ENCODE data around the gene MTERF4. TPM values are rescaled to one million over a fixed set of nuclear protein-coding genes. Genes with fewer than 3 reads are reported as not detected.

MTERF4 gene
- total RNA-seq, 4 donors from 2014 or later: 28.9 to 60.5 (median 38.9) TPM

GRCh38 chr2:241068136-241068941 lies 33.7 kb downstream of the MTERF4 start:
- DNase-seq (ENCODE audit: low spot score in 2 of 2): no peak
- Histone ChIP-seq H3K4me1 (peaks cover 0 to 12% (median 0%) of the 10 kb centered on the region in 4 donors), H3K9me3 (no peaks in the 10 kb centered on the region), H3K36me3 (peaks cover 0 to 88% (median 0%) of the 10 kb centered on the region in 3 donors), H3K27me3 (no peaks in the 10 kb centered on the region), H3K27ac (no peak overlapping the region), H3K4me3 (no peak overlapping the region)
- no peak for TF ChIP-seq EP300 (IDR thresholded peaks at IDR 0.05)
- no peak for TF ChIP-seq POLR2A (IDR thresholded peaks at IDR 0.05)
- TF ChIP-seq CTCF (IDR thresholded peaks at IDR 0.05): no peak
- WGBS, 2 donors: 84 to 88% methylated on average over 20 to 25 of the region's 25 CpGs

GRCh38 chr2:241067501-241068135 lies 34.5 kb downstream of the MTERF4 start:
- no peak overlapping the region for H3K27ac ChIP-seq
- TF ChIP-seq EP300 (IDR thresholded peaks at IDR 0.05) (no peak), POLR2A (IDR thresholded peaks at IDR 0.05) (no peak), CTCF (IDR thresholded peaks at IDR 0.05) (no peak)
- WGBS, 2 donors: 92 to 94% methylated on average over 16 to 21 of the region's 21 CpGs
- peaks cover 0 to 81% (median 0%) of the 10 kb centered on the region in 3 donors for H3K36me3 ChIP-seq
- DNase-seq (ENCODE audit: low spot score in 2 of 2): no peak
- peaks cover 0 to 19% (median 0%) of the 10 kb centered on the region in 4 donors for H3K4me1 ChIP-seq
- H3K4me3 ChIP-seq: no peak overlapping the region
- no peaks in the 10 kb centered on the region for H3K27me3 ChIP-seq
- H3K9me3 ChIP-seq: no peaks in the 10 kb centered on the region

- peak in 1 of 2 donors; percentile 10 for DNase-seq (ENCODE audit: low spot score in 2 of 2)
- H3K36me3 ChIP-seq: peaks cover 0 to 74% (median 0%) of the 10 kb centered on the region in 3 donors
- H3K27ac ChIP-seq: no peak overlapping the region
- peaks cover 0 to 23% (median 0%) of the 10 kb centered on the region in 4 donors for H3K4me1 ChIP-seq
- WGBS, 2 donors: 53 to 64% methylated on average over 11 to 15 of the region's 15 CpGs
- no peaks in the 10 kb centered on the region for H3K9me3 ChIP-seq
- H3K4me3 ChIP-seq: no peak overlapping the region
- TF ChIP-seq CTCF (IDR thresholded peaks at IDR 0.05): no peak
- no peak for TF ChIP-seq POLR2A (IDR thresholded peaks at IDR 0.05)
- no peak for TF ChIP-seq EP300 (IDR thresholded peaks at IDR 0.05)
- no peaks in the 10 kb centered on the region for H3K27me3 ChIP-seq
These were observed 35.2 kb downstream of the MTERF4 start for GRCh38 chr2:241066893-241067341.

GRCh38 chr2:241066171-241066892 lies 35.8 kb downstream of the MTERF4 start:
- Histone ChIP-seq H3K27me3 (no peaks in the 10 kb centered on the region), H3K4me3 (no peak overlapping the region), H3K36me3 (peaks cover 0 to 68% (median 0%) of the 10 kb centered on the region in 3 donors), H3K27ac (no peak overlapping the region), H3K9me3 (no peaks in the 10 kb centered on the region), H3K4me1 (peaks cover 0 to 23% (median 0%) of the 10 kb centered on the region in 4 donors)
- 88% methylated on average over 21 of the region's 21 CpGs for WGBS, 2 donors
- TF ChIP-seq CTCF (IDR thresholded peaks at IDR 0.05) (no peak), POLR2A (IDR thresholded peaks at IDR 0.05) (no peak), EP300 (IDR thresholded peaks at IDR 0.05) (no peak)
- DNase-seq (ENCODE audit: low spot score in 2 of 2): no peak
